Myocyte (in vitro differentiated cells): ENCODE results near the gene USH2A. TPM values are rescaled to one million over a fixed set of nuclear protein-coding genes. Genes with fewer than 3 reads are reported as not detected.

Source experiments
- DNase-seq: peaks from one replicate; pipeline ENCODE4 v3.0.0-alpha.2; 2012; ENCODE audit warnings: low read depth
- polyA plus RNA-seq: library from polyadenylated mRNA; unstranded; fragments of >200 nt; gene quantifications from one replicate; pipeline ENCODE4 v1.2.1, GENCODE V29; 2012; ENCODE audit warnings: missing spikeins
- total RNA-seq: library from RNA; depleted of rRNA; stranded (reverse); fragments of >200 nt; gene quantifications from 2 replicates; pipeline ENCODE4 v1.2.3, GENCODE V29; 2014

USH2A gene, protein sequence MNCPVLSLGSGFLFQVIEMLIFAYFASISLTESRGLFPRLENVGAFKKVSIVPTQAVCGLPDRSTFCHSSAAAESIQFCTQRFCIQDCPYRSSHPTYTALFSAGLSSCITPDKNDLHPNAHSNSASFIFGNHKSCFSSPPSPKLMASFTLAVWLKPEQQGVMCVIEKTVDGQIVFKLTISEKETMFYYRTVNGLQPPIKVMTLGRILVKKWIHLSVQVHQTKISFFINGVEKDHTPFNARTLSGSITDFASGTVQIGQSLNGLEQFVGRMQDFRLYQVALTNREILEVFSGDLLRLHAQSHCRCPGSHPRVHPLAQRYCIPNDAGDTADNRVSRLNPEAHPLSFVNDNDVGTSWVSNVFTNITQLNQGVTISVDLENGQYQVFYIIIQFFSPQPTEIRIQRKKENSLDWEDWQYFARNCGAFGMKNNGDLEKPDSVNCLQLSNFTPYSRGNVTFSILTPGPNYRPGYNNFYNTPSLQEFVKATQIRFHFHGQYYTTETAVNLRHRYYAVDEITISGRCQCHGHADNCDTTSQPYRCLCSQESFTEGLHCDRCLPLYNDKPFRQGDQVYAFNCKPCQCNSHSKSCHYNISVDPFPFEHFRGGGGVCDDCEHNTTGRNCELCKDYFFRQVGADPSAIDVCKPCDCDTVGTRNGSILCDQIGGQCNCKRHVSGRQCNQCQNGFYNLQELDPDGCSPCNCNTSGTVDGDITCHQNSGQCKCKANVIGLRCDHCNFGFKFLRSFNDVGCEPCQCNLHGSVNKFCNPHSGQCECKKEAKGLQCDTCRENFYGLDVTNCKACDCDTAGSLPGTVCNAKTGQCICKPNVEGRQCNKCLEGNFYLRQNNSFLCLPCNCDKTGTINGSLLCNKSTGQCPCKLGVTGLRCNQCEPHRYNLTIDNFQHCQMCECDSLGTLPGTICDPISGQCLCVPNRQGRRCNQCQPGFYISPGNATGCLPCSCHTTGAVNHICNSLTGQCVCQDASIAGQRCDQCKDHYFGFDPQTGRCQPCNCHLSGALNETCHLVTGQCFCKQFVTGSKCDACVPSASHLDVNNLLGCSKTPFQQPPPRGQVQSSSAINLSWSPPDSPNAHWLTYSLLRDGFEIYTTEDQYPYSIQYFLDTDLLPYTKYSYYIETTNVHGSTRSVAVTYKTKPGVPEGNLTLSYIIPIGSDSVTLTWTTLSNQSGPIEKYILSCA (N-terminal part only)
- total RNA-seq: 0.08 and 0.21 TPM in 2 replicates
- 0.04 TPM for polyA plus RNA-seq

- DNase-seq: no peak
Measured at GRCh38 chr1:216422821-216423520, at the start of gene USH2A. Gene USH2A, minus strand, starts transcription at chr1:216423448. Its CDS starts 1,112 bp downstream, at chr1:216422336.

- DNase-seq: no peak
Measured at GRCh38 chr1:216466162-216466801, 43.0 kb upstream of the USH2A start.

DNA sequence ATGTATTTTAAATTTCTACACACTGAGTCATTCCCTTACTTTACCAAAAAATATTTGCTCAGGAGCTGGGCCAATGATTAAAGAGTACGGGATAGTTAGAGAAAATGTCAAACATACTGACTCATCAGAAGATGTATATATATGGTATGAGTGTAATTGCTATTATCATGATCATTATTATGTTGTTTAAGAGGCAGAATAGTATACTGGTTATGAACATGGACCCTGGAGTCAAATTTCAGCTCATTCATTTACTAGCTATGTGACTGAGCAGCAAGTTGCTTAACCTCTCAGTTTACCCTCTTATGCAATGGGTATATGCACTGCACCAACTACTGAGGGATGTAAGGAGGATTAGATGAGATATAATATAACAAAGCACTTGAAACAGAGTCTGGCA, 41.2 kb upstream of the USH2A start:
- DNase-seq: peak; percentile 3

GRCh38 chr1:216462066-216462775, 39.0 kb upstream of the USH2A start:
- DNase-seq: no peak

DNA sequence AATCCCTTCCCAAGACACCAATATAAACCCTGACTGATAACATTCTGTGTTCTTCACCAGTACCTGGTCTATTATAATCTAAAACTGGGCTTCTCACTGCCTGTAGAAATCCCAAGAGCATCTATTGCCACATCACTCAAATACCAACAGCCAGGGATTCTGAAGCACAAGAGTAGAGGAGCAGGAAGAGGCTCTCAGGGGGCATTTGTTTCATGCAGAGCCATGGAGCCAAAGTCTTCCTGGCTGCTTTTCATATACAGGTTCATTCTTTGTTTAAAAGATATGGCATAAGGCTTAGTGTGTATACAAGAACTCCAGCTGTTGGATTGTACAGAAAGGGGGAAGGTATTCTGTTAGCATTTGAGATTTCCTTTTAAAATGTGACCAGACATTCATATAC, 38.2 kb upstream of the USH2A start:
- no peak for DNase-seq

DNA sequence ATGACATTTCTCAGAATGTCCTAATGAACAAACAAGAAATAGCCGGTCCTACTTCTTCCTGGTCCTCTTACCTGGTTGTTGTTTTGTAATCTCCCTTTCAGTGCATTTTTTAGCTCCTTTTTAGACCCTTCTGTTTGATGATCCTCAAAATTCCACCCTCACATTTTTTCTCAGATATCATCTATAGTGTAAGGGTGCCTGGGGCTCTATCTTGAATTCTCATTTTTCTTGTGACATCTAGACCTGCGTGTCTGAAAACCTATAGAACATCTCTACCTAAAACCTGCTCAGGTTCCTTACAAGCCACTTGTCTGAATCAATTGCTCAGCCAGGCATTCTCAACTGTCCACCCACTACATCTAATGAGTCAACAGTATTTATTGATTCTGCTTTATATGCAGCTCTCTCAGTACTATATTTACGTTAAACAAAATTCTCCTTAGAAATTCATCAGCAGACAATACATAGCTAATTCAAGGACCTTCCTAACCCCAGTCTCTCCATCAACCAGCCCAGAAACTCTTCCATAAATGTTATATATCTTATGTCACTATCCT, 36.5 kb upstream of the USH2A start:
- DNase-seq: no peak

DNA sequence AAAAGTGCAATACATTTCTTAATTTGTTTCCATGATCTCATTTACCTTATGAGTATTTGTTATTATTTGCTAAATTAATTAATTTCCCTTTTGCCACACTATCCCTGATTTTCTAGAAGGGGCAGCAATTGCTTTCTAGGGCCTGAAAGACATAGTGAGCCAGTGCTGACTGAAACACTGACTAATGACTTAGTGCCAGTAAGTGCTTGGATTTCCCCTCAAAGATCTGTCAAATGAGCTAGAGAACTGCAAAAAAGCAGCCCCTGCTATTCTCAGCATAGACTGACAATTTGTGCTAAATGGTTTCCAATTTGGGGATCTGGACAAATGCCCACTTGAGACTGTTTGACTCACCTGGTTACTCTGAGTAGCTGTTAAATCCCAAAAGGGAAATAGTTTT, 35.6 kb upstream of the USH2A start:
- no peak for DNase-seq

- peak; percentile 4 for DNase-seq
Measured at GRCh38 chr1:216457356-216457755, 34.1 kb upstream of the USH2A start.

DNA sequence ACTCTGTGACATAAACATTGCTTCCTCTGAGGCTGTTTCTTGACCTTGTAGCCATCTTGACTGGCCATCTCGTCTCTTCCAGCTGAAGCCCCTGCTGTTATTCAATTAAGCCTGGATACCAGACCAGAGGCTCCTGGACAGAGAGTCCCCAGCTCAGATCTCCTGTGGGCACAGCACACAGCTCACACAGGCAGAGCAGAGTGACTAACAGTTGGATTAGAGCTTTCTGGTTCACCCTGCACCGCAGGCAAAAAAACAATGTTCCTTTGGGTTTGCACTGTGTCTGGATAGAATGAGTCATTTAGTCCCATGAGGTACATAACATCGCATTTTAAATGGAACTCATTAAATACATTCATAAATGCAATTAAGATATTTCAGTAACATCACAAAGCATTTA, 33.4 kb upstream of the USH2A start:
- peak; percentile 52 for DNase-seq

- DNase-seq: no peak
Measured at GRCh38 chr1:216453777-216454176, 30.5 kb upstream of the USH2A start.

DNA sequence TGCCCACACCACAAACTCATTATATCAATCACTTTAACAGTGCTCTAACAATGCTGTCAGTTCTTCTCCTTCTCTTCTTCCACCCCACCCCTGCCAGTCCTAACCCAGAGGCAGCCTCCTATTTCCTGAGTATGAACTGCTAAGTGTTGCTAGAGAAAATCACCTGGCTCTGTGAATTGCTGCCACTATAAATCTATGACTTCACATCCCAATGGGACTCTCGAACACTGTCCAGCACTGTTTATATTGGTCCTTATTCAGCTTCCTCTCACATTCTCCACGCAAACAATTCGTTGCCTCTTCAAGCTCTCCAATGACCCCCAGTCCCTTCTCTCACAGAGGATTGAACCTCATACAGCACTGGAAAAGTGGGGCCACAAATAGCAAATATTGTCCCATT, 27.0 kb upstream of the USH2A start:
- DNase-seq: no peak

DNA sequence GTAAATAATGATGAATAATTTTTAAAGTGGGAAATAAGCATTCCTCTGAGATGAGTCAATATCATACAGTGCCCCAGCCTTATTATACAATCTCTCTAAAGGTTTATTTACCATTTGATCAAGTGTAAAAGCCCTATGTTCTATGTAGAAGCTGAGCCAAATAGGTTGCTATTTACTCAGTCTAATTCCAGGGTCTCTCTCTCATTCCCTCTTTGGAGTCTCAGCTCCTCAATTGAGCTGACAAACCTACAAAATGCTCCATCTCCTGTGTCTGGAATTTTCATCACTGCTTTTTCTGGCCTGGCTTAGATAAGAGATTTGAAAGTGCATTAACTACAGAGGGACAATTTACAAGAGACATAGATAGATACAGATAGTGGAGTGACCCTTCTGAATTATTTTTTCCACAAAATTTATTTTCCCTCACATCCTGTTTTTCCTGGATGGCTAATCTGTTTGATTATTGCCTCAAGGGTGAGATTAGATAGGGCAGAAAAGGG, 24.8 kb upstream of the USH2A start:
- no peak for DNase-seq

- DNase-seq: no peak
Measured at GRCh38 chr1:216437603-216438002, 14.4 kb upstream of the USH2A start.

DNA sequence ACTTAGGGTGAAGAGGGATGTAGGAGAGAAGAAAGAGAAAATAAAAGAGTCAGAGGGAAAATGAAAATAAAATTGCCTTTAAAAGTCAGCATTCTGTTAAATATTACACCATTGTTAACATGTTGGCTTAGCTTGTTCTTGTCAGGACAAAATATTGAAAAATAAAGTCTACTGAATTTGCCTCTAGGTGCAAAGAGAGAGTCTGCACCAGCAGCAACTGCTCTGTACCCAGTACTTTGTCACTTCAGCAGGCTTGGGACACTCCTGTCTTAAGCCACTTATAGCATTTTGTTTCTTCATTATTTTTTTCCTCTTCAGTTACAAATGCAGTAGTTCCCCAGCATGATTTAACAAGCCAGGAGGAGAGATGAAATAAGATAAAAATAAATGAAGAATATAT, 11.0 kb upstream of the USH2A start:
- no peak for DNase-seq

GRCh38 chr1:216433175-216433574, 9.9 kb upstream of the USH2A start:
- DNase-seq: no peak

DNA sequence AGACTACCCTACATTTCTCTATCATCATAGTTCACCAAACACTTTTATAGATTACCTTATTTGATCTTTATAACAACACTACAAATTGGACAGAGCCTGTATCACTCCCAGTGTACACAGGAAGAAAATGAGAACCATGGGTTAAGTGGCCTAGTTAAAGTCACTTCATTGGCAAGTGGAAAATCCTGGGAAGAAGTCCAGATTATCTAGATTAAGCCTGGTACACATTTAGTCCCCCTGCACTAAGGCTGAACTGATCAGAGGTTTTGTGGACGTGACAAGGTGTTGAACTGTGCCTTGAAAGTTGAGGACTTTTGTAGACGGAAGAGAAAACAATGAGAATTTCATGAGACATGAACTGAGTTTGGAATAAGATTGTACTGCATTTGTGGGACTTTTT, 7.5 kb upstream of the USH2A start:
- DNase-seq: no peak

DNA sequence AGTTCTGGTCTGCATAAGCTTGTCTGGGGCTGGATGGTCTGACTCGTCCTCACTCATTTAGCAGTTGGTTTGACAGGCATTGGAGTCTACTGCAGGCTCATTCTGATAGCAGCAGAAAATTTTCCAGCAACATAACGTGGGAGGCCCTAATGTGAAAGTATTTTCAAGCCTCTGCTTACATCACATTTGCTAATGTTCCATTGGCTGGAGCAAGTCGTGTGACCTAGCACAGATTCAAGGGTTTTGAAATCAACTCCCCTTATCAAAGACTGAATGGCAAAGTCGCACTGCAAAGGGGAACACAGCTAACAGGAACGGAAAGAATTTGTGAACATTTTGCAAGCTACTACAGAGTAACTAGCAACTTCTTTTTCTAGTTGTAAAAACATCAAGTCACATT, 2.3 kb upstream of the USH2A start:
- no peak for DNase-seq

DNA sequence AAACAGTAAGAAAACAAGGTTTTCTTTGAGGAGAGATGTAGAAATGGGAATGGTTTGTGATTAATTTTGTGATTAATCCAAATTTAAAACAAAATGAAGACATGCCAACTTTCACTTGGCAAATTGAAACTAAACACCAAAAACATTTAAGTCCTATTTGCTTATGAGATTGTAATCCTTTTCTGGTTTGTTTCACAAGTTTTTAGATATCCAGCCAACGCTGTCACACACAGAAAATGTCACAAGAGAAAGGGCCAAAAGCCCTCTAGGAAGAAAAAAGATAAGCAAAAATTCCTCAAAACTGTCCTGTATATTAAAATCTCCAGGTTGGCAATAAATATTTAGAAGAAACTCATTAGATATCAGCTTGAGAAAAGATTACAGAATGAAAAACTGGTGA, 2.5 kb downstream of the USH2A start:
- no peak for DNase-seq

DNA sequence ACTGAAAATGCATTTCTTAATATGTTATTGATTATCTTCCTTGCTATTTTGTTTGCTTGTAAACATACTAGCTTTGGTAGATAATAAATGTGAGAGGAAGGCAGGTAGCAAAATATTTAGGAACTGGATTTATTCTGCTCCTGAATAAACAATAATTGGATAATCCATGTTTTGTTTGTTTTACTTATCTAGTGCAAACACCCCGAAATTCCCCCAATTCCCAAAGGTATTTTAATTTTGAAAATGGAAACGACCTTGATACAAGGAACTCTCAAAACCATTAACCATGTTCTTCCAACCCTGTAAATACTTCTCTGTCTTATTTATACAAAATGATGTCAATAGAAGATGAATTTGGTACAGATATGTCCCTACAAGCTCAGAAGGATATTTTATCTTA, 3.0 kb downstream of the USH2A start:
- no peak for DNase-seq
